SH-SY5Y (cell line): ENCODE measurements around the gene ACHE.

ENCODE experiments used
- GATA2 ChIP-seq: IDR thresholded peaks from 2 replicates; pipeline ENCODE4 v1.6.1; 2011; ENCODE audit warnings: mild to moderate bottlenecking, low read depth, low read length
- GATA3 ChIP-seq: IDR thresholded peaks from 2 replicates; pipeline ENCODE4 v1.6.1; 2011; ENCODE audit warnings: low read depth, mild to moderate bottlenecking, low read length, moderate library complexity

- TF ChIP-seq GATA3 (no peak), GATA2 (no peak)
These were observed 7.2 kb downstream of the ACHE start for GRCh38 chr7:100888291-100888987.
